Gastroesophageal sphincter (tissue), 4 donors: ENCODE measurements around the gene MAP2K2. TPM values are rescaled to one million over a fixed set of nuclear protein-coding genes. Genes with fewer than 3 reads are reported as not detected.

Source experiments
- ATAC-seq: fragments of 150-250 bp; one replicate; pipeline ENCODE4 v1.9.1; 2016; ENCODE audit warnings: mild to moderate bottlenecking, moderate library complexity
- H3K27ac ChIP-seq, 4 donors: fragments of 200-600 bp; sonication (generic) in 3 of 4; 1 replicate in 3 of 4; 2 replicates in 1 of 4; pipeline ENCODE4 v1.5.1; 2016 to 2019
- H3K27me3 ChIP-seq: fragments of 200-600 bp; sonication (generic); one replicate; pipeline ENCODE4 v1.5.1; 2019
- H3K36me3 ChIP-seq, 2 donors: fragments of 200-600 bp; sonication (generic); one replicate each; pipeline ENCODE4 v1.5.1; 2019; ENCODE audit warnings: control low read depth in 1 of 2
- H3K4me1 ChIP-seq, 3 donors: fragments of 200-600 bp; sonication (generic); 1 replicate in 2 of 3; 2 replicates in 1 of 3; pipeline ENCODE4 v1.5.1; 2016 to 2019; ENCODE audit warnings: control low read depth in 2 of 3
- H3K4me3 ChIP-seq, 2 donors: fragments of 200-600 bp; sonication (generic); one replicate each; pipeline ENCODE4 v1.5.1; 2019; ENCODE audit warnings: mild to moderate bottlenecking in 1 of 2, moderate library complexity in 1 of 2
- H3K9me3 ChIP-seq, 3 donors: fragments of 200-600 bp; sonication (generic); one replicate each; pipeline ENCODE4 v1.5.1; 2017 to 2019; ENCODE audit warnings: control low read depth in 2 of 3
- EP300 ChIP-seq: sonication (generic); formaldehyde crosslinking; IDR thresholded peaks from one replicate; pipeline ENCODE4 v1.6.1; 2017; ENCODE audit warnings: antibody characterized with exemption, mild to moderate bottlenecking
- POLR2A ChIP-seq, 2 donors: fragments of 450-650 bp; IDR thresholded peaks; one replicate each; pipeline ENCODE4 v1.6.1; 2017; ENCODE audit warnings: antibody characterized with exemption in 2 of 2, mild to moderate bottlenecking in 2 of 2, moderate library complexity in 1 of 2
- POLR2AphosphoS5 ChIP-seq: sonication (generic); formaldehyde crosslinking; IDR thresholded peaks from one replicate; pipeline ENCODE4 v1.6.1; 2017; ENCODE audit warnings: antibody characterized with exemption
- WGBS, 2 donors: methylation state at CpG; one replicate each; pipeline ENCODE4 v1.1.5; 2018; ENCODE audit warnings: low coverage in 1 of 2; 5-methylcytosine and 5-hydroxymethylcytosine counted together
- total RNA-seq, 4 donors: library from RNA; depleted of rRNA; stranded (reverse); fragments of >200 nt; gene quantifications; one replicate each; pipeline ENCODE4 v1.1.0, GENCODE V29; 2016
- TF ChIP-seq, protein P1 (sequence below), 4 experiments: fragments of 200-600 bp in 2 of 4; fragments of 450-650 bp in 2 of 4; sonication (generic) in 1 of 4; IDR thresholded peaks; one replicate each; pipeline ENCODE4 v1.5.1; 2017 to 2019; ENCODE audit warnings: antibody characterized with exemption in 4 of 4, mild to moderate bottlenecking in 2 of 4, moderate library complexity in 2 of 4

Gene MAP2K2
- total RNA-seq, 4 donors from 2014 or later: 53.3 to 112 (median 69.7) TPM

DNA sequence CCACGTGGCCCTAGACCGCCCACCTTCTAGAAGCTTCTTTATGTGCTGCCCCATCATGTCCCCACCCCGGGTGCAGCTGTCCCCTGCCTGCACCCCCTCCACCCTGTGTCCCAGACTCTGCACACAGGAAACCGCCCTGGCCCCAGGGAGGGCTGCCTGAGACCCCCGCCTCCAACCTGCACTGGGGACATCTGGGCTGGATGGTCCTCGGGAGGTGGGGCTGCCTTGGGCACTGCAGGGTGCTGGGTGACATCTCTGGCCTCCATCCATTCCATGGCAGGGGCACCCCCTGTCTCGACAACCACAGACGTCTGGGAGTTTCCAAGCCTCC, 39.4 kb downstream of the MAP2K2 start:
- peak overlapping the region in 1 of 4 donors; percentile 54 for H3K27ac ChIP-seq
- TF ChIP-seq EP300: no peak
- WGBS, 2 donors: 50 to 100% methylated on average over 1 to 2 of the region's 8 CpGs
- no peaks in the 10 kb centered on the region for H3K27me3 ChIP-seq
- H3K9me3 ChIP-seq: no peaks in the 10 kb centered on the region
- H3K4me3 ChIP-seq: no peak overlapping the region
- peaks cover 0 to 7% of the 10 kb centered on the region in 2 donors for H3K36me3 ChIP-seq
- ATAC-seq: no peak
- H3K4me1 ChIP-seq: peaks cover 0 to 16% (median 6%) of the 10 kb centered on the region in 3 donors

- WGBS, 2 donors: 77 to 80% methylated on average over 5 to 16 of the region's 28 CpGs
- peak; percentile 38 for ATAC-seq
- Histone ChIP-seq H3K4me1 (peaks cover 0 to 16% (median 6%) of the 10 kb centered on the region in 3 donors), H3K27ac (peak overlapping the region in 1 of 4 donors; percentile 54), H3K27me3 (no peaks in the 10 kb centered on the region), H3K4me3 (peak overlapping the region in 1 of 2 donors; percentile 36), H3K36me3 (peaks cover 0 to under 1% of the 10 kb centered on the region in 2 donors), H3K9me3 (no peaks in the 10 kb centered on the region)
- TF ChIP-seq, protein P1, sequence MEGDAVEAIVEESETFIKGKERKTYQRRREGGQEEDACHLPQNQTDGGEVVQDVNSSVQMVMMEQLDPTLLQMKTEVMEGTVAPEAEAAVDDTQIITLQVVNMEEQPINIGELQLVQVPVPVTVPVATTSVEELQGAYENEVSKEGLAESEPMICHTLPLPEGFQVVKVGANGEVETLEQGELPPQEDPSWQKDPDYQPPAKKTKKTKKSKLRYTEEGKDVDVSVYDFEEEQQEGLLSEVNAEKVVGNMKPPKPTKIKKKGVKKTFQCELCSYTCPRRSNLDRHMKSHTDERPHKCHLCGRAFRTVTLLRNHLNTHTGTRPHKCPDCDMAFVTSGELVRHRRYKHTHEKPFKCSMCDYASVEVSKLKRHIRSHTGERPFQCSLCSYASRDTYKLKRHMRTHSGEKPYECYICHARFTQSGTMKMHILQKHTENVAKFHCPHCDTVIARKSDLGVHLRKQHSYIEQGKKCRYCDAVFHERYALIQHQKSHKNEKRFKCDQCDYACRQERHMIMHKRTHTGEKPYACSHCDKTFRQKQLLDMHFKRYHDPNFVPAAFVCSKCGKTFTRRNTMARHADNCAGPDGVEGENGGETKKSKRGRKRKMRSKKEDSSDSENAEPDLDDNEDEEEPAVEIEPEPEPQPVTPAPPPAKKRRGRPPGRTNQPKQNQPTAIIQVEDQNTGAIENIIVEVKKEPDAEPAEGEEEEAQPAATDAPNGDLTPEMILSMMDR (IDR thresholded peaks at IDR 0.05): no peak
- TF ChIP-seq POLR2AphosphoS5 (no peak), EP300 (no peak), POLR2A (IDR thresholded peaks at IDR 0.05) (no peak)
These were observed 40.0 kb downstream of the MAP2K2 start for GRCh38 chr19:4083677-4084546.

GRCh38 chr19:4082172-4082571, 41.8 kb downstream of the MAP2K2 start:
- Histone ChIP-seq H3K4me1 (peaks cover 0 to 31% (median 16%) of the 10 kb centered on the region in 3 donors), H3K27me3 (no peaks in the 10 kb centered on the region), H3K4me3 (no peak overlapping the region), H3K36me3 (no peaks in the 10 kb centered on the region), H3K9me3 (no peaks in the 10 kb centered on the region), H3K27ac (no peak overlapping the region)
- TF ChIP-seq POLR2A (IDR thresholded peaks at IDR 0.05) (no peak), EP300 (no peak), POLR2AphosphoS5 (no peak)
- TF ChIP-seq, protein P1 (IDR thresholded peaks at IDR 0.05): no peak
- WGBS, 2 donors: 81% methylated on average over 8 of the region's 9 CpGs; no CpG with 5 or more reads in 1 of the 2 donors
- ATAC-seq: no peak

GRCh38 chr19:4081441-4082129, 42.3 kb downstream of the MAP2K2 start:
- Histone ChIP-seq H3K27ac (no peak overlapping the region), H3K4me3 (no peak overlapping the region), H3K9me3 (no peaks in the 10 kb centered on the region), H3K27me3 (no peaks in the 10 kb centered on the region), H3K36me3 (no peaks in the 10 kb centered on the region), H3K4me1 (peaks cover 0 to 34% (median 16%) of the 10 kb centered on the region in 3 donors)
- WGBS, 2 donors: 8% methylated on average over 1 of the region's 2 CpGs; no CpG with 5 or more reads in 1 of the 2 donors
- TF ChIP-seq, protein P1 (IDR thresholded peaks at IDR 0.05): no peak
- no peak for TF ChIP-seq POLR2AphosphoS5
- no peak for TF ChIP-seq EP300
- no peak for TF ChIP-seq POLR2A (IDR thresholded peaks at IDR 0.05)
- no peak for ATAC-seq

DNA sequence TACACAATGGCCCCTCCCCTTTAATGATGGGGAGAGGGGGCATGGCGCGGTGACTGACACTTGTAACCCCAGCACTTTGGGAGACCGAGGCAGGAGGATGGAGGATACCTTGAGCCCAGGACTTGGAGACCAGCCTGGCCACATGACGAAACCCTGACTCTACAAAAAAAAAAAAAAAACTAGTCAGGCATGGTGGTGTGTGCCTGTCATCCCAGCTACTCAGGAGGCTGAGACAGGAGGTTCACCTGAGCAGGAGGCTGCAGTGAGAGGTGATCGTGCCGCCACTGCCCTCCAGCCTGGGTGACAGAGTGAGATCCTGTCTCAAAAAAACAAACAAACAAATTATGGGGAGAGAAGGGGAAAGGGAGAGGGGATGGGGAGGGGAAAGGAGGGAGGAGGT, 43.4 kb downstream of the MAP2K2 start:
- 60 to 68% methylated on average over 2 to 5 of the region's 6 CpGs for WGBS, 2 donors
- no peaks in the 10 kb centered on the region for H3K36me3 ChIP-seq
- TF ChIP-seq POLR2AphosphoS5: no peak
- no peak for TF ChIP-seq POLR2A (IDR thresholded peaks at IDR 0.05)
- TF ChIP-seq, protein P1 (IDR thresholded peaks at IDR 0.05): no peak
- TF ChIP-seq EP300: no peak

More for the DNA sequence above, 43.4 kb downstream of the MAP2K2 start:
- Histone ChIP-seq H3K27ac (no peak overlapping the region), H3K27me3 (no peaks in the 10 kb centered on the region), H3K9me3 (no peaks in the 10 kb centered on the region), H3K4me3 (no peak overlapping the region), H3K4me1 (peaks cover 0 to 28% (median 16%) of the 10 kb centered on the region in 3 donors)
- ATAC-seq: no peak
